ENCODE measurements around the gene CYP1A1. TPM values are rescaled to one million over a fixed set of nuclear protein-coding genes. Genes with fewer than 3 reads are reported as not detected.
A peak's percentile ranks its signal among the peaks of the same experiment; 100 is the strongest.

CYP1A1 gene
- total RNA-seq, 6 experiments from 2014 or later, result not detected

DNA sequence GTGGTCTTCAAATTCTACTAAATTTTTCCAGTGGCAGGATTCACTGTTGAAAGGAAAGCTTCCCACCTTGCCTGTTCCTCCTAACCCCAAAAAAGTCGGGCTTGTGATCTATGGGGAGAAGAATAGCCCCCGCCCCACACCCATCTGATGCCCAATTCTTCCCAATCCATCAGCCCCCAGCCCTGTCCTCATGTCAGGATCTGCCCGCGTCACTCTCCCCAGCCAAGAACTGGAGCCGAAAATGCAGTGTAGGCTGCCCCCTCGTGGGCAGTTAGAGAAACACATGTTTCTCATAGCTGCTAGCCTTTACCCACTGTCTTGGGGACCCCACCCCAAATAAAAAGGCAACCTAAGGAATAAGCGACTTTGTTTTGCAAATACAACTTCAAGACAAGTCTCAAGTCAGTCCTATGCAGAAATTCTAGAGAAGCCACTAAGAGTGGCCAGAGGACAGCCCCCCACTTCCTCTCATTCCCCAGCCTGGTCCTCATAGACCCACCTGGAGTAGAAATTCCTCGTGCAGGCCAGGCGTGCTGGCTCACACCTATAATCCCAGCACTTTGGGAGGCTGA lies 43.5 kb upstream of the CYP1A1 start:
- DNase-seq, result peak; percentile 25
- Mint-ChIP-seq H3K4me1 (ENCODE audit: low read depth) (peaks cover 6% of the 10 kb centered on the region), H3K9me3 (no peaks in the 10 kb centered on the region), H3K36me3 (ENCODE audit: low read depth) (no peaks in the 10 kb centered on the region), H3K27ac (no peak overlapping the region), H3K27me3 (ENCODE audit: insufficient read depth) (peaks cover 12% of the 10 kb centered on the region), H3K4me3 (peak overlapping the region; percentile 64)
- TF ChIP-seq, protein P1, sequence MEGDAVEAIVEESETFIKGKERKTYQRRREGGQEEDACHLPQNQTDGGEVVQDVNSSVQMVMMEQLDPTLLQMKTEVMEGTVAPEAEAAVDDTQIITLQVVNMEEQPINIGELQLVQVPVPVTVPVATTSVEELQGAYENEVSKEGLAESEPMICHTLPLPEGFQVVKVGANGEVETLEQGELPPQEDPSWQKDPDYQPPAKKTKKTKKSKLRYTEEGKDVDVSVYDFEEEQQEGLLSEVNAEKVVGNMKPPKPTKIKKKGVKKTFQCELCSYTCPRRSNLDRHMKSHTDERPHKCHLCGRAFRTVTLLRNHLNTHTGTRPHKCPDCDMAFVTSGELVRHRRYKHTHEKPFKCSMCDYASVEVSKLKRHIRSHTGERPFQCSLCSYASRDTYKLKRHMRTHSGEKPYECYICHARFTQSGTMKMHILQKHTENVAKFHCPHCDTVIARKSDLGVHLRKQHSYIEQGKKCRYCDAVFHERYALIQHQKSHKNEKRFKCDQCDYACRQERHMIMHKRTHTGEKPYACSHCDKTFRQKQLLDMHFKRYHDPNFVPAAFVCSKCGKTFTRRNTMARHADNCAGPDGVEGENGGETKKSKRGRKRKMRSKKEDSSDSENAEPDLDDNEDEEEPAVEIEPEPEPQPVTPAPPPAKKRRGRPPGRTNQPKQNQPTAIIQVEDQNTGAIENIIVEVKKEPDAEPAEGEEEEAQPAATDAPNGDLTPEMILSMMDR (IDR thresholded peaks at IDR 0.05), result peak; percentile 94

DNA sequence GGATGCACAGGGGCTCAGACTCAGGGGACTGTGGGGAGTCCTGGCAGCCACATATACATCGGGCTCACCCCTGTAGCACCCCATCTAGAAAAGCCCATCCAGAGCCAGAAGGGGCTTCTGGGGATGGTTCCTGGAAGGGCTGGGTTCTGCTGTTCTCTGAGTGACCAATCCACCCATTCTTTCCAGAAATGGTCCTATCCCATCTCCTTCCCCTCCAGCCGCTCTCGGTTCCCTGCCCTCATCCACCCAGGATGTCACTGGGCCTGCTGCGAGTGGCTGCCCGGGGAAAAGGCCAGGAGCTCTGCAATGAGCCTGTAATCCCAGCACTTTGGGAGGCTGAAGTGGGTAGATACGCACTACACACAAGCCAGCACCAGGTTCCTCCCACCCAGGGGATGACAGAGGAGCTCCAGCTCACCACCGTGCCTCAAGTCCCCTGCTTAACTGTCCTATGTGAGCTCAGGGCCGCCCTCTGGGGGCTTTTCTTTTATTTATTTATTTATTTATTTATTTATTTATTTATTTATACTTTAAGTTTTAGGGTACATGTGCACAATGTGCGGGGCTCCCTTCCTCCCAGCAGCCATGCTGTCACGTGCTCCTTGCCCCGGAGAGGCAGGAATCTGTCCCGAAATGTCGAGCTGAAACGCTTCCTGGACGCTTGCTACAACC lies 42.9 kb upstream of the CYP1A1 start:
- H3K9me3 Mint-ChIP-seq, result no peaks in the 10 kb centered on the region

DNA sequence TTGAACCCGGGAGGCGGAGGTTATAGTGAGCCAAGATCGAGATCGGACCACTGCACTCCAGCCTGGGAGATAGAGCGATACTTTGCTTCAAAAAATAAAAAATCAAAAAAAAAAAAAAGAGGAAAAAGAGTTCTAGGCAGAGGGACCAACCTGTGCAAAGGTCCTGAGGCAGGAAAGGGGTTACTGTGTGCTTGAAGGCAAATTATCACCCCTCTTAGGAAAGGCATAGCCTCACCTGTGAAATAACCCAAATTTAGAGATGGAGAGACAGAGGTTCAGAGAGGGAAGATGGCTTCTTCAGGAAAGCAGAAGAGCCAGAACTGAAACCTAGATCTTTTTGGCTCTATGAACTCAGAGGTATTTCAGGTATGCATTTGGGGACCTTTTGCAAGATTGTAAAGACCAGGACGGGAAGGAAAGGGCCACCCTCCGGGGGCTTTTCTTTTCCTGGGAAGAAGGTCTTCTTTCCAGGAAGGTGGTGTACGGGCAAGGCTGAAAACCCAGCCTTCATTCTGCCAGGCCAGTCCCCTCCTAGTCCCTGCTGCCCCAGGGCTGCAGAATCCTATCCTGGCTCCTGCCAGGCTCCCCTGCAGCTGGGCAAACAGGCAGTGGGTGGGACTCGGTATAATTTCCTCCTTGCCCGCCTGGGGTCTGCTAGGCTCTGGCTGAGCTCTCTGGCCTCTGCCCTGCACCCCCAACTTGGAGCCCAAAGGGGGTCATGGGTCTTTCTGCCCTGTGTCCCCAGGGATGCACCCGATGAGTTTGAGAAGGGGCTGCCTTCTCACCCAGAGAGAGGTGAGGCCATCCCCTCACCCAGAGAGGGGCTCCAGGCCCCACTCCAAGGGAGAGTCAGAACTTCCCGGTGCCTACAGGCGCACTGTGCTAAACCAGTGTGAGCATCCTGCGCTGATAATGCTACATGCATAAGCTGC lies 42.1 kb upstream of the CYP1A1 start:
- no peak for DNase-seq
- no peaks in the 10 kb centered on the region for H3K9me3 Mint-ChIP-seq
- H3K27ac Mint-ChIP-seq, result no peak overlapping the region
- peaks cover 6% of the 10 kb centered on the region for H3K4me1 Mint-ChIP-seq (ENCODE audit: low read depth)
- H3K4me3 Mint-ChIP-seq, result no peak overlapping the region
- H3K36me3 Mint-ChIP-seq (ENCODE audit: low read depth), result no peaks in the 10 kb centered on the region
- TF ChIP-seq, protein P1 (IDR thresholded peaks at IDR 0.05), result no peak
- peaks cover 7% of the 10 kb centered on the region for H3K27me3 Mint-ChIP-seq (ENCODE audit: insufficient read depth)

More for the DNA sequence above, 42.9 kb upstream of the CYP1A1 start:
- H3K27ac Mint-ChIP-seq, result no peak overlapping the region
- peak overlapping the region; percentile 64 for H3K4me3 Mint-ChIP-seq
- H3K36me3 Mint-ChIP-seq (ENCODE audit: low read depth), result no peaks in the 10 kb centered on the region
- H3K4me1 Mint-ChIP-seq (ENCODE audit: low read depth), result peaks cover 6% of the 10 kb centered on the region
- peaks cover 10% of the 10 kb centered on the region for H3K27me3 Mint-ChIP-seq (ENCODE audit: insufficient read depth)
- TF ChIP-seq, protein P1 (IDR thresholded peaks at IDR 0.05), result no peak
- no peak for DNase-seq

DNA sequence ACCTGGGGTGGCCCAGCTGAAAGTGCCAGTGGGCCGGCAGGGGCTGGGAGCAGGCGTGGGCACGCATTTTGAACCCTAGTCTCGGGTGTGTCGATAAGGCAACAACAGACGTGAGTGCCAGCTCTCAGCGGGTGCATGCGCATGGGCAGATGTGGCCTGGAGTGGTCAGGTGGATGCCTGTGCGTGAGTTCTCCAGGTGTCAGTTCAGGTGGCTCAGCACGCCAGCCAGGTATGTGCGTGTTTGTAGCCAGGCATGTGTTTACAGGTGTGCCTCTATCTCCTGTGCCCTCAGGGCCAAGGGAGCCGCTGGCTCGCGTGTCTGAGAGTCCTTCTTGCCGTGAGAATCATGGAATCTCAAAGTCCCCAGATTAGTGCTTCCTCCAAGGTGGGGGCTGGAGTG lies 38.1 kb upstream of the CYP1A1 start:
- Mint-ChIP-seq H3K27ac (no peak overlapping the region), H3K27me3 (ENCODE audit: insufficient read depth) (peaks cover 23% of the 10 kb centered on the region), H3K9me3 (no peaks in the 10 kb centered on the region), H3K4me3 (no peak overlapping the region), H3K4me1 (ENCODE audit: low read depth) (peaks cover under 1% of the 10 kb centered on the region; the same call in 1 of the 2 replicates), H3K36me3 (ENCODE audit: low read depth) (no peaks in the 10 kb centered on the region)
- TF ChIP-seq, protein P1 (IDR thresholded peaks at IDR 0.05), result no peak
- DNase-seq, result no peak

DNA sequence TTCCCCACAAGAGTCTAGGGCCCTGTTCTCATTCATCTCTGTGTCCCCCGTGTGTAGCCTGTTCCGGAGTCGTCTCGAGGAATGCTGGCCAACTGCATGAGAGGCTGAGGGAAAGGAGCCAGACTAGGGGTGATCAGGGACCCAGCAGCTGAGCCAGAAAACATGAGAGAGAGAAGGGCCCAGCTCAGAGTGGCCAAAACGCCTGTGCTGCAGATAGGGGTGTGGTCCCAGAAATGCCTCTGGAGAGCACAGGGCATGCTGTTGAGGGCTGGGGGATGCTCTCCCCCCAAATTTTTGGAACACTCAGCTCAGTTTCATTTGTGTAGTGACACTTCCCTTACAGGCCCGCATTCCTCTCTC lies 37.4 kb upstream of the CYP1A1 start:
- H3K9me3 Mint-ChIP-seq, result no peaks in the 10 kb centered on the region
- H3K4me1 Mint-ChIP-seq (ENCODE audit: low read depth), result no peaks in the 10 kb centered on the region
- TF ChIP-seq, protein P1 (IDR thresholded peaks at IDR 0.05), result no peak
- no peak for DNase-seq
- H3K36me3 Mint-ChIP-seq (ENCODE audit: low read depth), result no peaks in the 10 kb centered on the region
- H3K27me3 Mint-ChIP-seq (ENCODE audit: insufficient read depth), result peaks cover 23% of the 10 kb centered on the region
- H3K4me3 Mint-ChIP-seq, result no peak overlapping the region
- no peak overlapping the region for H3K27ac Mint-ChIP-seq
